Smooth muscle cell (in vitro differentiated cells): ENCODE results near the gene DPRX. TPM values are rescaled to one million over a fixed set of nuclear protein-coding genes. Genes with fewer than 3 reads are reported as not detected.

Experiments
- DNase-seq: peaks from one replicate; lab custom pipeline; 2025; ENCODE audit not compliant: unreplicated experiment; lab: John Stamatoyannopoulos, UW
- H2AFZ ChIP-seq: fragments of 200-600 bp; sonication (generic); 2 replicates; pipeline ENCODE4 v1.6.0; 2016; ENCODE audit warnings: antibody characterized with exemption, low read depth, mild to moderate bottlenecking
- H3F3A ChIP-seq: fragments of 200-600 bp; sonication (generic); 2 replicates; pipeline ENCODE4 v1.6.0; 2017; ENCODE audit warnings: antibody characterized with exemption, low read depth
- H3K27ac ChIP-seq: fragments of 200-600 bp; sonication (generic); 2 replicates; pipeline ENCODE4 v1.5.1; 2016; ENCODE audit warnings: low read depth, mild to moderate bottlenecking
- H3K27me3 ChIP-seq: fragments of 200-600 bp; sonication (generic); 2 replicates; pipeline ENCODE4 v1.6.1; 2016; ENCODE audit warnings: low read depth, mild to moderate bottlenecking
- H3K36me3 ChIP-seq: fragments of 200-600 bp; sonication (generic); 2 replicates; pipeline ENCODE4 v1.5.1; 2016; ENCODE audit warnings: low read depth
- H3K4me1 ChIP-seq: fragments of 200-600 bp; sonication (generic); 2 replicates; pipeline ENCODE4 v1.5.1; 2016; ENCODE audit warnings: low read depth
- H3K4me2 ChIP-seq: fragments of 200-600 bp; sonication (generic); 2 replicates; pipeline ENCODE4 v1.6.0; 2016; ENCODE audit warnings: mild to moderate bottlenecking
- H3K4me3 ChIP-seq: fragments of 200-600 bp; sonication (generic); 2 replicates; pipeline ENCODE4 v1.5.1; 2016; ENCODE audit warnings: mild to moderate bottlenecking
- H3K79me2 ChIP-seq: fragments of 200-600 bp; sonication (generic); 2 replicates; pipeline ENCODE4 v1.6.0; 2016; ENCODE audit warnings: low read depth, mild to moderate bottlenecking
- H3K9ac ChIP-seq: fragments of 200-600 bp; sonication (generic); 2 replicates; pipeline ENCODE4 v1.6.0; 2016; ENCODE audit warnings: low read depth
- H3K9me3 ChIP-seq: fragments of 200-600 bp; sonication (generic); replicated peaks from 2 replicates; pipeline ENCODE4 v1.5.1; 2016; ENCODE audit warnings: low read depth
- H4K20me1 ChIP-seq: fragments of 200-600 bp; sonication (generic); 2 replicates; pipeline ENCODE4 v1.6.0; 2016; ENCODE audit warnings: low read depth
- WGBS: methylation state at CpG from one replicate; pipeline ENCODE4 v1.1.7; 2016; ENCODE audit warnings: low lambda C conversion rate; 5-methylcytosine and 5-hydroxymethylcytosine counted together
- polyA plus RNA-seq: library from polyadenylated mRNA; unstranded; fragments of >200 nt; fragmentation: Nextera tagmentation; extraction: Ambion mirVana; gene quantifications from 2 replicates; pipeline ENCODE4 v1.2.1, GENCODE V29; 2016
- total RNA-seq: library from RNA; depleted of rRNA; stranded (reverse); fragments of >200 nt; gene quantifications from 2 replicates; pipeline ENCODE4 v1.2.3, GENCODE V29; 2014
- TF ChIP-seq, protein P1 (sequence below): fragments of 200-600 bp; sonication (generic); IDR thresholded peaks from 2 replicates; pipeline ENCODE4 v1.5.1; 2017; ENCODE audit warnings: borderline replicate concordance, mild to moderate bottlenecking, antibody characterized with exemption; ENCODE audit not compliant: insufficient read depth, poor library complexity, severe bottlenecking

The DPRX gene
- total and polyA plus RNA-seq, 2 experiments from 2014 or later, result not detected

DNA sequence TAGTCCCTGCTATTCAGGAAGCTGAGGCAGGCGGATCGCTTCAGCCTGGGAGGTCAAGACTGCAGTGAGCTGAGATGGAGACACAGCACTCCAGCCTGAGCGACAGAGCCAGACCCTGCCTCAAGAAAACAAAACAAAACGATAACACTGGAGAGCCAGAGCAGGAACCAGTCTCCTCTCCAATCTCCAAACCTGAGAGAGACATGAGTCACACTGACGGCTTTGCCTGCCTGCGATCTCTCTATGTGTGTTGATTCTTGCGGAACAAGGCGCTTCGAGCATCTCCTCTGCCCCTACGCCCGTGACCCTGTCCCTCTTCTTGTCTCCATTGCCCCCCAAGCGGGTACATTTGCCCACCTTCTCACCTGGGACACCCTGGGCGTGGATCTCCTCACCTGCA lies 15.6 kb downstream of the DPRX start:
- Histone ChIP-seq H4K20me1 (no peaks in the 10 kb centered on the region), H3K27me3 (no peaks in the 10 kb centered on the region), H3K36me3 (no peaks in the 10 kb centered on the region), H3F3A (peaks cover 3% of the 10 kb centered on the region), H3K4me3 (no peak overlapping the region), H3K9me3 (peaks cover 5% of the 10 kb centered on the region), H3K79me2 (no peaks in the 10 kb centered on the region), H3K9ac (no peak overlapping the region), H2AFZ (no peak overlapping the region), H3K27ac (no peak overlapping the region), H3K4me1 (no peaks in the 10 kb centered on the region), H3K4me2 (no peak overlapping the region)
- WGBS, result 89% methylated on average over 13 of the region's 13 CpGs
- TF ChIP-seq, protein P1, sequence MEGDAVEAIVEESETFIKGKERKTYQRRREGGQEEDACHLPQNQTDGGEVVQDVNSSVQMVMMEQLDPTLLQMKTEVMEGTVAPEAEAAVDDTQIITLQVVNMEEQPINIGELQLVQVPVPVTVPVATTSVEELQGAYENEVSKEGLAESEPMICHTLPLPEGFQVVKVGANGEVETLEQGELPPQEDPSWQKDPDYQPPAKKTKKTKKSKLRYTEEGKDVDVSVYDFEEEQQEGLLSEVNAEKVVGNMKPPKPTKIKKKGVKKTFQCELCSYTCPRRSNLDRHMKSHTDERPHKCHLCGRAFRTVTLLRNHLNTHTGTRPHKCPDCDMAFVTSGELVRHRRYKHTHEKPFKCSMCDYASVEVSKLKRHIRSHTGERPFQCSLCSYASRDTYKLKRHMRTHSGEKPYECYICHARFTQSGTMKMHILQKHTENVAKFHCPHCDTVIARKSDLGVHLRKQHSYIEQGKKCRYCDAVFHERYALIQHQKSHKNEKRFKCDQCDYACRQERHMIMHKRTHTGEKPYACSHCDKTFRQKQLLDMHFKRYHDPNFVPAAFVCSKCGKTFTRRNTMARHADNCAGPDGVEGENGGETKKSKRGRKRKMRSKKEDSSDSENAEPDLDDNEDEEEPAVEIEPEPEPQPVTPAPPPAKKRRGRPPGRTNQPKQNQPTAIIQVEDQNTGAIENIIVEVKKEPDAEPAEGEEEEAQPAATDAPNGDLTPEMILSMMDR, result no peak
- no peak for DNase-seq

DNA sequence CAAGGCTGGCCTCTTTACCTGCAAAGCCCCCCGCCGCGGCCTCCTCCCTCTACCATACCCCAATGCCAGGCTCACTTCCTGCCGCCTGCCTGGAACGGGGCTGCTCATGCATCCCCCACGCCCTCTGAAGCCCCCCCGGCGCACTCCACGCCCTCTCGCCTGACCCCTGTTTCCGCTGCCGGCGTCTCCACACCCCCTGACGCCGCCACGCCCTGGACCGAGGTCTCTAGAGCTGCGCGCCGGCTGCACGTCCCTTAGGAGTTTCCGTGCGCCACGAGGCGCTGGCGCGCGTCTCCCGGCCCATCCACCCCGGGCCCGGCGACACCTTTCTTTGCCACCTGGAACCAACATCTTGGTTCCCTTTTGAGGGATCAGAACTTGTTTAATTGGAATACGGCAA lies 16.0 kb downstream of the DPRX start:
- Histone ChIP-seq H3K79me2 (no peaks in the 10 kb centered on the region), H4K20me1 (no peaks in the 10 kb centered on the region), H3K27me3 (no peaks in the 10 kb centered on the region), H3K27ac (no peak overlapping the region), H3K9ac (no peak overlapping the region), H3F3A (peaks cover 3% of the 10 kb centered on the region), H3K4me2 (no peak overlapping the region), H3K9me3 (peaks cover 5% of the 10 kb centered on the region), H3K4me1 (no peaks in the 10 kb centered on the region), H3K4me3 (no peak overlapping the region), H3K36me3 (no peaks in the 10 kb centered on the region), H2AFZ (no peak overlapping the region)
- TF ChIP-seq, protein P1, result no peak
- no peak for DNase-seq
- 98% methylated on average over 28 of the region's 33 CpGs for WGBS

DNA sequence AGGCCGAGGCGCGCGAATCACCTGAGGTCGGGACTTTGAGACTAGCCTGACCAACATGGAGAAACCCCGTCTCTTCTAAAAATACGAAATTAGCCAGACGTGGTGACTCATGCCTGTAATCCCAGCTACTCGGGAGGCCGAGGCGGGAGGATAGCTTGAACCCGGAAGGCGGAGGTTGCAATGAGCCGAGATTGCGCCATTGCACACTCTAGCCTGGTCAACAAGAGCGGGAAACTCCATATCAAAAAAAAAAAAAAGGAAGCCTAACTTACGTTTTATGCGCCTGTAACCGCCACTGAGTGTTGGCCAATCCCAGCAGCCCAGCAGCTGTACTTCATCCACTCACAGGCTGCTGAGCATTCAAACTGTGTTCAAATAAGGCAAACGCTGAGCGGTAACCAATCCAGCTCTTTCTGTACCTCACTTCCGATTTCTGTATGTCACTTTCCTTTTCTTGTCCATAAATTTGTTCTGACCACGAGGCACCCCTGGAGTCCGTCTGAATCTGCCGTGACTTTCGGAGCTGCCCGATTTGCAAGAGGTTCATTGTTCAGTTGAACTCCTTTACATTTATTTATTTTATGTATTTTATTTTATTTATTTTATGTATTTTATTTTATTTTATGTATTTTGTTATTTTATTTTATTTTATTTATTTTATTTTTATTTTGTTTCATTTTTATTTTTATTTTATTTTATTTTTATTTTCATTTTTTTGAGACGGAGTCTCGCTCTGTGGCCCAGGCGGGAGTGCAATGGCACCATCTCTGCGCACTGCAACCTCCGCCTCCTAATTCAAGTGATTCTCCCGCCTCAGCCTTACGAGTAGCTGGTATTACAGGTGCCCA lies 18.2 kb downstream of the DPRX start:
- WGBS, result 94% methylated on average over 34 of the region's 34 CpGs
- H3K4me2 ChIP-seq, result no peak overlapping the region
- H3K27me3 ChIP-seq, result no peaks in the 10 kb centered on the region
- no peaks in the 10 kb centered on the region for H4K20me1 ChIP-seq
- TF ChIP-seq, protein P1, result no peak
- no peaks in the 10 kb centered on the region for H3K4me1 ChIP-seq
- no peak overlapping the region for H3K9ac ChIP-seq
- no peak overlapping the region for H3K27ac ChIP-seq
- H2AFZ ChIP-seq, result no peak overlapping the region
- no peak for DNase-seq
- peaks cover 5% of the 10 kb centered on the region for H3K9me3 ChIP-seq
- peaks cover 3% of the 10 kb centered on the region for H3F3A ChIP-seq
- H3K4me3 ChIP-seq, result no peak overlapping the region
- H3K36me3 ChIP-seq, result no peaks in the 10 kb centered on the region
- H3K79me2 ChIP-seq, result no peaks in the 10 kb centered on the region

DNA sequence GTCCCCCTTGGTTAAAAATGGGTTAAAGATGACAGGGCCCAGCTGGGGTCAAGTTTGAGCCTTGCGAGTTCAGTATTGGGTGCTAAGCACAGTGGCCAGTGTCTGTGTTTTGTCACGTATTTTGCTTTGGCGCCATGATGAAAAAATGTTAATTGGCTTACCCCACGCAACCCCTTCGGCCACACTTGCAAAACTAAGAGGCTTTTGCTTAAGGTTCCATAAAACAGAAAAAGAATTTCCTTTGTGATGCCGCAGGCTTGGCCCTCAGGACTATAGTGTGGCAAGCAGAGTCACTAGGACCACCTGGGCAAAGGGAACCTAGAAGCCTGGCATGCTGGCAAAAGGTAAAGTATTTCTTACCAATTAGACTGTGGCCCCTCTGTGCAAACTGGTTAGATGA lies 20.7 kb downstream of the DPRX start:
- Histone ChIP-seq H3K4me3 (no peak overlapping the region), H3K4me2 (no peak overlapping the region), H3K27me3 (no peaks in the 10 kb centered on the region), H3F3A (no peaks in the 10 kb centered on the region), H3K9ac (no peak overlapping the region), H3K27ac (no peak overlapping the region), H3K79me2 (no peaks in the 10 kb centered on the region), H3K36me3 (no peaks in the 10 kb centered on the region), H2AFZ (no peak overlapping the region), H3K9me3 (peaks cover 10% of the 10 kb centered on the region), H4K20me1 (no peaks in the 10 kb centered on the region), H3K4me1 (no peaks in the 10 kb centered on the region)
- WGBS, result 69% methylated on average over 6 of the region's 6 CpGs
- no peak for DNase-seq
- TF ChIP-seq, protein P1, result no peak
